H1 (cell line): Measurements from ENCODE around the gene CCR3. TPM values are rescaled to one million over a fixed set of nuclear protein-coding genes. Genes with fewer than 3 reads are reported as not detected.

Experiments
- CTCF ChIA-PET: fragments of 300-600 bp; sonication (Branson Sonifier 250); formaldehyde crosslinking; loops from one replicate; lab custom pipeline; 2021; ENCODE audit not compliant: partially characterized antibody; lab: Charles Lee
- POLR2A ChIA-PET: fragments of 300-600 bp; sonication (Branson Sonifier 250); formaldehyde crosslinking; loops from one replicate; lab custom pipeline; 2021; ENCODE audit warnings: inconsistent platforms; ENCODE audit not compliant: partially characterized antibody; lab: Charles Lee
- DNase-seq, 2 experiments: peaks; one replicate each; pipeline versions ENCODE4 v3.0.0 to v3.0.0-alpha.2; 2010 to 2022; ENCODE audit warnings: low spot score in 2 of 2, low read depth in 1 of 2, mixed read lengths in 1 of 2
- FAIRE-seq: peaks from 2 replicates; lab custom pipeline; 2011; peaks lifted over from hg19 to GRCh38; lab: Jason Lieb, UNC
- H2AFZ ChIP-seq: 2 replicates; pipeline ENCODE4 v1.8.1; 2012; ENCODE audit warnings: low read length, inconsistent platforms
- H2AK5ac ChIP-seq: 2 replicates; pipeline ENCODE4 v1.6.1; 2013; ENCODE audit warnings: low read depth, low read length
- H2BK120ac ChIP-seq: replicated peaks from 2 replicates; pipeline ENCODE3; 2013; ENCODE audit warnings: low read depth, low read length, inconsistent platforms
- H2BK12ac ChIP-seq: 2 replicates; pipeline ENCODE4 v1.6.1; 2013; ENCODE audit warnings: low read depth, low read length
- H2BK15ac ChIP-seq: 2 replicates; pipeline ENCODE4 v1.6.1; 2013; ENCODE audit warnings: low read length
- H2BK20ac ChIP-seq: 2 replicates; pipeline ENCODE4 v1.6.1; 2013; ENCODE audit warnings: low read length
- H2BK5ac ChIP-seq: 2 replicates; pipeline ENCODE4 v1.6.1; 2013; ENCODE audit warnings: low read depth, low read length
- H3K14ac ChIP-seq: 2 replicates; pipeline ENCODE4 v1.6.1; 2013; ENCODE audit warnings: inconsistent platforms; ENCODE audit not compliant: insufficient read length
- H3K18ac ChIP-seq: 2 replicates; pipeline ENCODE4 v1.6.1; 2013; ENCODE audit warnings: low read length; ENCODE audit errors: extremely low read depth
- H3K23ac ChIP-seq: 2 replicates; pipeline ENCODE4 v1.6.1; 2013; ENCODE audit warnings: inconsistent platforms; ENCODE audit not compliant: insufficient read length
- H3K23me2 ChIP-seq: 2 replicates; pipeline ENCODE4 v1.6.1; 2013; ENCODE audit warnings: low read depth, low read length
- H3K27ac ChIP-seq: 2 replicates; pipeline ENCODE4 v1.6.1; 2011; ENCODE audit warnings: low read depth, low read length, inconsistent platforms
- H3K27me3 ChIP-seq, 4 experiments: replicated peaks in 1 of 4; 1 replicate in 1 of 4; 2 replicates in 3 of 4; pipeline versions ENCODE4 v1.6.1 to v1.8.1; 2011 to 2013; ENCODE audit warnings: low read length in 3 of 4, mild to moderate bottlenecking in 3 of 4, inconsistent platforms in 2 of 4, mixed read lengths in 2 of 4, moderate library complexity in 1 of 4; ENCODE audit not compliant: control insufficient read depth in 3 of 4, insufficient read depth in 3 of 4; ENCODE audit errors: extremely low read depth in 1 of 4
- H3K36me3 ChIP-seq, 4 experiments: 2 replicates each; pipeline versions ENCODE4 v1.6.1 to v1.8.1; 2011 to 2013; ENCODE audit warnings: mild to moderate bottlenecking in 4 of 4, low read length in 3 of 4, moderate library complexity in 2 of 4, control low read depth in 1 of 4, inconsistent platforms in 1 of 4; ENCODE audit not compliant: insufficient read depth in 4 of 4, control insufficient read depth in 2 of 4
- H3K4ac ChIP-seq: replicated peaks from 2 replicates; pipeline ENCODE3; 2013; ENCODE audit warnings: low read length, low read depth, mixed read lengths, inconsistent platforms; ENCODE audit not compliant: insufficient read length
- H3K4me1 ChIP-seq, 4 experiments: replicated peaks in 1 of 4; 1 replicate in 1 of 4; 2 replicates in 3 of 4; pipeline versions ENCODE4 v1.6.1 to v1.8.1; 2011 to 2013; ENCODE audit warnings: low read length in 3 of 4, inconsistent platforms in 2 of 4, mixed read lengths in 1 of 4; ENCODE audit not compliant: insufficient read depth in 4 of 4, control insufficient read depth in 3 of 4
- H3K4me2 ChIP-seq, 2 experiments: 2 replicates each; pipeline versions ENCODE4 v1.6.1 to v1.8.1; 2011 to 2013; ENCODE audit warnings: low read depth in 2 of 2, low read length in 2 of 2, control low read depth in 1 of 2, inconsistent platforms in 1 of 2, mild to moderate bottlenecking in 1 of 2; ENCODE audit not compliant: insufficient read depth in 1 of 2
- H3K4me3 ChIP-seq, 4 experiments: fragments of 200-600, 300-600 bp in 1 of 4; sonication (generic), shearing (Covaris generic), sonication (Bioruptor Twin) in 1 of 4; 2 replicates each; pipeline versions ENCODE4 v1.5.1 to v1.8.1; 2011 to 2016; ENCODE audit warnings: low read length in 4 of 4, low read depth in 3 of 4, control low read depth in 2 of 4, inconsistent platforms in 2 of 4, mild to moderate bottlenecking in 2 of 4, mixed read lengths in 1 of 4, moderate library complexity in 1 of 4; ENCODE audit not compliant: insufficient read depth in 2 of 4; ENCODE audit errors: extremely low read depth in 1 of 4
- H3K56ac ChIP-seq: replicated peaks from 2 replicates; pipeline ENCODE3; 2013; ENCODE audit warnings: low read depth, mild to moderate bottlenecking, mixed read lengths, low read length, inconsistent platforms; ENCODE audit not compliant: insufficient read length
- H3K79me1 ChIP-seq: 2 replicates; pipeline ENCODE4 v1.6.1; 2013; ENCODE audit warnings: low read depth, low read length, control low read depth
- H3K79me2 ChIP-seq, 2 experiments: 2 replicates each; pipeline versions ENCODE4 v1.6.1 to v1.8.1; 2012 to 2013; ENCODE audit warnings: low read length in 2 of 2, mild to moderate bottlenecking in 2 of 2, inconsistent platforms in 1 of 2; ENCODE audit not compliant: insufficient read depth in 2 of 2, control insufficient read depth in 1 of 2
- H3K9ac ChIP-seq, 4 experiments: replicated peaks in 1 of 4; 1 replicate in 1 of 4; 2 replicates in 3 of 4; pipeline versions ENCODE4 v1.6.1 to v1.8.1; 2011 to 2013; ENCODE audit warnings: low read depth in 3 of 4, low read length in 3 of 4, control low read depth in 2 of 4, mild to moderate bottlenecking in 2 of 4, moderate library complexity in 2 of 4, inconsistent platforms in 1 of 4; ENCODE audit errors: extremely low read depth in 1 of 4
- H3K9me3 ChIP-seq, 2 experiments: 2 replicates each; pipeline versions ENCODE4 v1.6.1 to v1.8.1; 2012 to 2013; ENCODE audit warnings: mild to moderate bottlenecking in 2 of 2, moderate library complexity in 2 of 2, control low read depth in 1 of 2, inconsistent platforms in 1 of 2, low read depth in 1 of 2, low read length in 1 of 2, mixed read lengths in 1 of 2; ENCODE audit not compliant: insufficient read depth in 2 of 2
- H4K20me1 ChIP-seq, 2 experiments: replicated peaks in 1 of 2; 2 replicates each; pipeline versions ENCODE3 to v1.8.1; 2011 to 2013; ENCODE audit warnings: inconsistent platforms in 2 of 2, low read length in 2 of 2, mild to moderate bottlenecking in 1 of 2; ENCODE audit not compliant: insufficient read depth in 2 of 2, control insufficient read depth in 1 of 2
- H4K5ac ChIP-seq: 2 replicates; pipeline ENCODE4 v1.6.1; 2013; ENCODE audit warnings: low read length, low read depth, mixed read lengths, inconsistent platforms; ENCODE audit not compliant: insufficient read length
- H4K8ac ChIP-seq: 2 replicates; pipeline ENCODE4 v1.8.0; 2013; ENCODE audit warnings: mild to moderate bottlenecking, moderate library complexity, low read length, inconsistent platforms; ENCODE audit not compliant: insufficient read depth; ENCODE audit errors: extremely low read depth
- H4K91ac ChIP-seq: replicated peaks from 2 replicates; pipeline ENCODE3; 2013; ENCODE audit warnings: low read length, mixed read lengths, inconsistent platforms; ENCODE audit not compliant: insufficient read length
- CBX5 ChIP-seq: fragments of 300-800, 300-1000 bp; sonication (generic); IDR thresholded peaks from 2 replicates; pipeline ENCODE4 v1.7.1; 2016; ENCODE audit warnings: antibody characterized with exemption, low read length, low read depth
- CHD1 ChIP-seq: IDR thresholded peaks from 2 replicates; pipeline ENCODE4 v1.6.1; 2012; ENCODE audit warnings: low read depth, low read length, improper control_type of control experiment
- GTF2F1 ChIP-seq: IDR thresholded peaks from 2 replicates; pipeline ENCODE4 v1.6.1; 2012; ENCODE audit warnings: low read depth, low read length, improper control_type of control experiment, borderline replicate concordance
- JUND ChIP-seq: IDR thresholded peaks from 2 replicates; pipeline ENCODE4 v1.6.1; 2011; ENCODE audit warnings: mild to moderate bottlenecking, improper control_type of control experiment, low read length
- PHF8 ChIP-seq: fragments of 200-600 bp; sonication (generic); conservative IDR thresholded peaks from 2 replicates; pipeline ENCODE4 v1.7.1; 2012; ENCODE audit warnings: low read depth, mild to moderate bottlenecking, inconsistent platforms, low read length, moderate library complexity
- POLR2A ChIP-seq, 2 experiments: IDR thresholded peaks; 1 replicate in 1 of 2; 2 replicates in 1 of 2; pipeline ENCODE4 v1.6.1; 2011; ENCODE audit warnings: low read depth in 2 of 2, low read length in 2 of 2, mild to moderate bottlenecking in 2 of 2; ENCODE audit errors: control extremely low read depth in 1 of 2
- SP2 ChIP-seq: IDR thresholded peaks from 2 replicates; pipeline ENCODE4 v1.6.1; 2012; ENCODE audit warnings: mild to moderate bottlenecking, low read length, inconsistent platforms
- TAF7 ChIP-seq: optimal IDR thresholded peaks from 2 replicates; pipeline ENCODE3; 2011; ENCODE audit warnings: low read depth, mild to moderate bottlenecking, inconsistent platforms, low read length, moderate library complexity, borderline replicate concordance
- TEAD4 ChIP-seq: IDR thresholded peaks from 2 replicates; pipeline ENCODE4 v1.6.1; 2012; ENCODE audit warnings: low read depth, low read length, inconsistent platforms, mixed read lengths
- ZNF274 ChIP-seq: IDR thresholded peaks from 2 replicates; pipeline ENCODE4 v1.7.0; 2012; ENCODE audit warnings: low read length, borderline replicate concordance; ENCODE audit errors: extremely low read depth
- WGBS, 2 experiments: shearing (Covaris generic) in 1 of 2; methylation state at CpG; one replicate each; pipeline versions ENCODE4 v1.1.6 to v1.1.7; 2013 to 2015; ENCODE audit warnings: low lambda C conversion rate in 2 of 2, mixed read lengths in 2 of 2, inconsistent platforms in 1 of 2, low coverage in 1 of 2, missing lambda C conversion rate in 1 of 2; ENCODE audit not compliant: insufficient replicate concordance in 2 of 2, insufficient coverage in 1 of 2, insufficient read length in 1 of 2; ENCODE audit errors: extremely low coverage in 1 of 2, missing lambda C conversion rate in 1 of 2; 5-methylcytosine and 5-hydroxymethylcytosine counted together
- polyA plus RNA-seq, 7 experiments: library from polyadenylated mRNA; depleted of rRNA in 3 of 7; stranded (reverse) in 5 of 7; unstranded in 2 of 7; fragments of >200 nt in 5 of 7; fragments of 200-250 nt in 2 of 7; gene quantifications; 1 replicate in 5 of 7; 2 replicates in 1 of 7; 4 replicates in 1 of 7; pipeline versions ENCODE4 v1.2.1 to v1.2.3, GENCODE V29; 2011 to 2013; ENCODE audit warnings: missing spikeins in 2 of 7, mixed read lengths in 2 of 7
- total RNA-seq: library from RNA; stranded (reverse); fragmentation: NEBNext Ultra II Directional; extraction: Animal tissue kit (Norgen Biotek cat#: 25700); gene quantifications from 2 replicates; pipeline ENCODE4 v1.2.1, GENCODE V29; 2021

Gene CCR3
- total and polyA plus RNA-seq, 2 of the 8 experiments (the other 6 are each of a cell fraction or from before 2014, with no cell fraction given) = not detected

DNA sequence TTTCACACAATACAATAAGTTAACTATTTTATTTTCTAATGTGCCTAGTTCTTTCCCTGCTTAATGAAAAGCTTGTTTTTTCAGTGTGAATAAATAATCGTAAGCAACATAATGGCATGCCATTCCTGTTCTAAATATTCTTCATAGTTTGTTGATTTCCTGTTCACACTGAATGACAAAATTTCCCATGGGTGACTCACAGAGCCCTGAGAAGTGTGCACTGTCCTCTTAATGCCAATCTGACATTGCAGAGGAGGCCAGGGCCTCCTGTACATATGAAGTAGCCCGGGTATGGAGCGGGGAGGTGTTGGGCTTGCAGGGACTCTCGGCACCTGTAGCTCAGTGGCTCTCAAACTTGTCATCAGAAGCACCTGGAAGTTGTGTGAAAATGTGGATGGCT lies 24.3 kb downstream of the CCR3 start:
- no peak overlapping the region for H3K4me2 ChIP-seq
- no peak overlapping the region for H3K4me3 ChIP-seq
- H3K14ac ChIP-seq = no peak overlapping the region
- H3K36me3 ChIP-seq = no peaks in the 10 kb centered on the region
- FAIRE-seq (no peak), DNase-seq (no peak)
- H2BK15ac ChIP-seq = no peak overlapping the region
- WGBS, 2 experiments = 92% methylated on average over 4 of the region's 4 CpGs; no CpG with 5 or more reads in 1 of the 2 experiments
- no peak overlapping the region for H2BK20ac ChIP-seq
- H3K79me2 ChIP-seq = no peaks in the 10 kb centered on the region
- no peak overlapping the region for H2BK12ac ChIP-seq
- H3K9me3 ChIP-seq = no peaks in the 10 kb centered on the region; a peak in 1 of 4 replicates
- POLR2A ChIA-PET = no interaction called here
- H2AFZ ChIP-seq = no peak overlapping the region
- H2BK5ac ChIP-seq = no peak overlapping the region
- CTCF ChIA-PET = interaction anchor here (0.8 to 2.1 kb wide), 5 partner anchors 10 to 337 kb away, joined by 3 to 12 read pairs (median 4); no protein-coding TSS in a partner anchor
- no peak overlapping the region for H2BK120ac ChIP-seq
- no peaks in the 10 kb centered on the region for H3K79me1 ChIP-seq
- H3K23ac ChIP-seq = no peak overlapping the region
- H4K8ac ChIP-seq = no peak overlapping the region; the same call in 1 of the 2 replicates
- no peak overlapping the region for H2AK5ac ChIP-seq
- no peak overlapping the region for H3K56ac ChIP-seq
- no peaks in the 10 kb centered on the region for H3K23me2 ChIP-seq
- no peaks in the 10 kb centered on the region for H3K27me3 ChIP-seq
- peaks cover 0 to 7% (median 3%) of the 10 kb centered on the region in 4 experiments; a peak in 2 of 7 replicates for H3K4me1 ChIP-seq
- H4K91ac ChIP-seq = no peak overlapping the region
- no peak overlapping the region for H3K9ac ChIP-seq
- no peak overlapping the region for H4K5ac ChIP-seq
- no peak overlapping the region for H3K27ac ChIP-seq
- no peak overlapping the region for H3K4ac ChIP-seq
- H4K20me1 ChIP-seq = no peaks in the 10 kb centered on the region
- TF ChIP-seq PHF8 (no peak), CBX5 (no peak), JUND (no peak), SP2 (no peak), POLR2A (IDR thresholded peaks at IDR 0.05; ENCODE audit: control extremely low read depth in 1 of 2, low read depth in 2 of 2, low read length in 2 of 2) (no peak), ZNF274 (no peak), TEAD4 (no peak), CHD1 (no peak), GTF2F1 (no peak), TAF7 (no peak)
- H3K18ac ChIP-seq = no peak overlapping the region
